SK-N-SH (cell line): ENCODE measurements around the gene CRB2. TPM values are rescaled to one million over a fixed set of nuclear protein-coding genes. Genes with fewer than 3 reads are reported as not detected.

Experiments
- CTCF ChIA-PET: fragments of 300-600, 350-600 bp; formaldehyde crosslinking; extraction: SDS; loops from one replicate; lab custom pipeline; 2021; lab: Yijun Ruan, JAX
- POLR2A ChIA-PET: fragments of 350-600 bp; sonication (Branson Sonifier 250); formaldehyde crosslinking; extraction: SDS; loops from one replicate; lab custom pipeline; 2020; ENCODE audit warnings: antibody characterized with exemption, inconsistent platforms; lab: Yijun Ruan, JAX
- DNase-seq: peaks from one replicate; pipeline ENCODE4 v3.0.0; 2012
- H2AFZ ChIP-seq: fragments of 200-600 bp; sonication (generic); 2 replicates; pipeline ENCODE4 v1.8.1; 2016; ENCODE audit warnings: antibody characterized with exemption, mild to moderate bottlenecking, low read depth
- H3F3A ChIP-seq: fragments of 200-600 bp; sonication (generic); replicated peaks from 2 replicates; pipeline ENCODE3; 2016; ENCODE audit warnings: antibody characterized with exemption, mild to moderate bottlenecking; ENCODE audit not compliant: insufficient read depth
- H3K27ac ChIP-seq, 2 experiments: fragments of 200-500 bp in 1 of 2; fragments of 200-600 bp in 1 of 2; sonication (Bioruptor generic) in 1 of 2; sonication (generic), shearing (Covaris generic) in 1 of 2; 2 replicates each; pipeline versions ENCODE4 v1.5.1 to v1.6.1; 2014 to 2016; ENCODE audit warnings: low read depth in 2 of 2, inconsistent platforms in 1 of 2, low read length in 1 of 2, mild to moderate bottlenecking in 1 of 2, mixed read lengths in 1 of 2
- H3K27me3 ChIP-seq: fragments of 200-600 bp; sonication (generic), shearing (Covaris generic); 2 replicates; pipeline ENCODE4 v1.6.1; 2016; ENCODE audit warnings: mixed run types; ENCODE audit not compliant: insufficient read depth
- H3K36me3 ChIP-seq, 2 experiments: fragments of 200-500 bp in 1 of 2; fragments of 200-600 bp in 1 of 2; sonication (Bioruptor generic) in 1 of 2; sonication (generic) in 1 of 2; replicated peaks in 1 of 2; 2 replicates each; pipeline versions ENCODE3 to v1.5.1; 2014 to 2016; ENCODE audit warnings: low read length in 1 of 2, mild to moderate bottlenecking in 1 of 2; ENCODE audit not compliant: insufficient read depth in 2 of 2, control insufficient read depth in 1 of 2
- H3K4me1 ChIP-seq, 2 experiments: fragments of 200-500 bp in 1 of 2; fragments of 200-600 bp in 1 of 2; sonication (Bioruptor generic) in 1 of 2; sonication (generic), shearing (Covaris generic) in 1 of 2; 2 replicates each; pipeline versions ENCODE4 v1.5.1 to v1.6.1; 2014 to 2016; ENCODE audit warnings: low read depth in 1 of 2, low read length in 1 of 2, mixed run types in 1 of 2; ENCODE audit not compliant: insufficient read depth in 2 of 2, control insufficient read depth in 1 of 2
- H3K4me2 ChIP-seq: fragments of 200-600 bp; sonication (generic), shearing (Covaris generic); 2 replicates; pipeline ENCODE4 v1.6.1; 2017; ENCODE audit warnings: mixed run types
- H3K4me3 ChIP-seq, 2 experiments: fragments of 200-500 bp in 1 of 2; fragments of 200-600 bp in 1 of 2; sonication (Bioruptor generic) in 1 of 2; sonication (generic), shearing (Covaris generic) in 1 of 2; 2 replicates each; pipeline versions ENCODE4 v1.5.1 to v1.8.1; 2014 to 2016; ENCODE audit warnings: low read depth in 2 of 2, inconsistent platforms in 1 of 2, low read length in 1 of 2, mild to moderate bottlenecking in 1 of 2, mixed read lengths in 1 of 2, moderate library complexity in 1 of 2
- H3K79me2 ChIP-seq: fragments of 200-600 bp; sonication (generic); 2 replicates; pipeline ENCODE4 v1.8.1; 2017; ENCODE audit warnings: mild to moderate bottlenecking; ENCODE audit not compliant: insufficient read depth
- H3K9ac ChIP-seq: fragments of 200-600 bp; sonication (generic); 2 replicates; pipeline ENCODE4 v1.6.1; 2017; ENCODE audit warnings: mixed run types
- H3K9me2 ChIP-seq: fragments of 200-600 bp; sonication (generic); 2 replicates; pipeline ENCODE4 v1.6.1; 2017; ENCODE audit warnings: mixed run types
- H3K9me3 ChIP-seq: fragments of 200-600 bp; sonication (generic); 2 replicates; pipeline ENCODE4 v1.6.1; 2017; ENCODE audit warnings: mixed run types, mild to moderate bottlenecking, moderate library complexity
- H4K20me1 ChIP-seq: fragments of 200-600 bp; sonication (generic); 2 replicates; pipeline ENCODE4 v1.6.1; 2017; ENCODE audit warnings: mild to moderate bottlenecking, mixed run types; ENCODE audit not compliant: insufficient read depth
- EP300 ChIP-seq, 2 experiments: IDR thresholded peaks; 2 replicates each; pipeline versions ENCODE4 v1.4.0 to v1.6.1; 2012; ENCODE audit warnings: borderline replicate concordance in 1 of 2, low read depth in 1 of 2, low read length in 1 of 2
- FOXJ3 ChIP-seq: sonication (generic); formaldehyde crosslinking; IDR thresholded peaks from 2 replicates; pipeline ENCODE4 v1.5.1; 2020; ENCODE audit warnings: mild to moderate bottlenecking, missing genetic modification reagents
- FOXM1 ChIP-seq: IDR thresholded peaks from 2 replicates; pipeline ENCODE4 v1.4.0; 2012; ENCODE audit warnings: low read depth, mild to moderate bottlenecking
- GABPA ChIP-seq: IDR thresholded peaks from 2 replicates; pipeline ENCODE4 v1.4.0; 2012; ENCODE audit warnings: low read depth, mild to moderate bottlenecking
- GATA2 ChIP-seq: sonication (generic); formaldehyde crosslinking; IDR thresholded peaks from 2 replicates; pipeline ENCODE4 v1.5.0; 2020; ENCODE audit warnings: mild to moderate bottlenecking, missing genetic modification reagents
- IRF3 ChIP-seq: fragments of 150-350 bp; IDR thresholded peaks from 2 replicates; pipeline ENCODE4 v1.6.1; 2016; ENCODE audit warnings: mild to moderate bottlenecking, low read depth, low read length
- JUND ChIP-seq: IDR thresholded peaks from 2 replicates; pipeline ENCODE4 v1.4.0; 2012
- MAX ChIP-seq: IDR thresholded peaks from 2 replicates; pipeline ENCODE4 v1.4.0; 2012; ENCODE audit warnings: low read depth
- MXI1 ChIP-seq: IDR thresholded peaks from 2 replicates; pipeline ENCODE4 v1.6.1; 2012; ENCODE audit warnings: mild to moderate bottlenecking, low read depth, low read length, improper control_type of control experiment
- NFIC ChIP-seq: IDR thresholded peaks from 2 replicates; pipeline ENCODE4 v1.4.0; 2012; ENCODE audit warnings: borderline replicate concordance
- NRF1 ChIP-seq: IDR thresholded peaks from 2 replicates; pipeline ENCODE4 v1.6.1; 2012; ENCODE audit warnings: low read depth, mild to moderate bottlenecking, low read length
- RAD21 ChIP-seq: IDR thresholded peaks from 2 replicates; pipeline ENCODE4 v1.6.1; 2012; ENCODE audit warnings: mild to moderate bottlenecking, low read length
- RCOR1 ChIP-seq: fragments of 150-350 bp; IDR thresholded peaks from 2 replicates; pipeline ENCODE4 v1.6.1; 2017; ENCODE audit warnings: antibody characterized with exemption, low read length
- REST ChIP-seq: IDR thresholded peaks from 2 replicates; pipeline ENCODE4 v1.6.1; 2012; ENCODE audit warnings: mild to moderate bottlenecking, low read depth, low read length, moderate library complexity
- RFX5 ChIP-seq: IDR thresholded peaks from 2 replicates; pipeline ENCODE4 v1.6.1; 2012; ENCODE audit warnings: mild to moderate bottlenecking, improper control_type of control experiment, low read length
- RXRA ChIP-seq: IDR thresholded peaks from 2 replicates; pipeline ENCODE4 v1.4.0; 2012; ENCODE audit warnings: low read depth, mild to moderate bottlenecking, borderline replicate concordance
- SMC3 ChIP-seq: IDR thresholded peaks from 2 replicates; pipeline ENCODE4 v1.6.1; 2012; ENCODE audit warnings: low read depth, low read length, improper control_type of control experiment
- TAF1 ChIP-seq: IDR thresholded peaks from 2 replicates; pipeline ENCODE4 v1.6.1; 2012; ENCODE audit warnings: low read depth, mild to moderate bottlenecking, low read length, moderate library complexity, borderline replicate concordance
- YY1 ChIP-seq: IDR thresholded peaks from 2 replicates; pipeline ENCODE4 v1.4.0; 2012; ENCODE audit warnings: low read depth, mild to moderate bottlenecking
- ZBTB33 ChIP-seq: IDR thresholded peaks from 2 replicates; pipeline ENCODE4 v1.4.0; 2012; ENCODE audit warnings: low read depth, borderline replicate concordance
- WGBS: methylation state at CpG from one replicate; pipeline ENCODE4 v1.1.6; 2017; ENCODE audit warnings: low lambda C conversion rate; 5-methylcytosine and 5-hydroxymethylcytosine counted together
- polyA plus RNA-seq, 3 experiments: library from polyadenylated mRNA; depleted of rRNA; stranded (reverse); fragments of >200 nt; gene quantifications; 2 replicates each; pipeline ENCODE4 v1.2.3, GENCODE V29; 2012

Gene CRB2
- polyA plus RNA-seq, 1 of the 3 experiments (the other 2 are of a cell fraction): not detected

GRCh38 chr9:123373946-123374345 lies 17.9 kb downstream of the CRB2 start:
- Histone ChIP-seq H3K9me2 (no peaks in the 10 kb centered on the region), H3K9me3 (no peaks in the 10 kb centered on the region), H3K27ac (no peak overlapping the region), H3K27me3 (peaks cover 51% of the 10 kb centered on the region), H3K4me1 (peaks cover 0 to 30% of the 10 kb centered on the region in 2 experiments; a peak in 1 of 4 replicates), H4K20me1 (no peaks in the 10 kb centered on the region), H3K4me3 (no peak overlapping the region; a peak in 1 of 4 replicates), H3K79me2 (no peaks in the 10 kb centered on the region), H3K36me3 (no peaks in the 10 kb centered on the region), H3K9ac (no peak overlapping the region), H3K4me2 (no peak overlapping the region), H3F3A (no peaks in the 10 kb centered on the region), H2AFZ (no peak overlapping the region)
- CTCF ChIA-PET: interaction anchor here (0.9 to 20.5 kb wide), 3 partner anchors 12 to 26 kb away, joined by 4 to 331 read pairs (median 26); partner anchors contain the start of gene CRB2
- WGBS: 0% methylated on average over 5 of the region's 10 CpGs
- POLR2A ChIA-PET: no interaction called here
- no peak for TF ChIP-seq NFIC
- no peak for TF ChIP-seq GABPA
- TF ChIP-seq GATA2 (CRISPR knock-in tag): peak; percentile 82
- no peak for TF ChIP-seq MAX
- no peak for TF ChIP-seq IRF3
- TF ChIP-seq RCOR1: peak; percentile 62; the same call in 1 of the 2 replicates
- no peak for TF ChIP-seq RXRA
- peak in 1 of 2 experiments; percentile 54; a peak in 1 of 4 replicates for TF ChIP-seq EP300 (IDR thresholded peaks at IDR 0.05; ENCODE audit: borderline replicate concordance in 1 of 2, low read depth in 1 of 2, low read length in 1 of 2)
- TF ChIP-seq MXI1: no peak
- peak; percentile 93 for DNase-seq

- peaks cover 40% of the 10 kb centered on the region for H3K27me3 ChIP-seq
- H3K79me2 ChIP-seq: no peaks in the 10 kb centered on the region
- H3K9me3 ChIP-seq: no peaks in the 10 kb centered on the region
- H4K20me1 ChIP-seq: no peaks in the 10 kb centered on the region
- ChIA-PET POLR2A (no interaction called here), CTCF (interaction anchor here (1.0 to 20.5 kb wide), 4 partner anchors 10 to 25 kb away, joined by 4 to 331 read pairs (median 16); partner anchors contain the start of gene CRB2)
- H3K4me1 ChIP-seq: peaks cover 0 to 30% of the 10 kb centered on the region in 2 experiments; a peak in 1 of 4 replicates
- H3K9me2 ChIP-seq: no peaks in the 10 kb centered on the region
- H3K9ac ChIP-seq: no peak overlapping the region
- no peak overlapping the region for H3K27ac ChIP-seq
- no peak overlapping the region for H3K4me3 ChIP-seq
- no peak overlapping the region for H3K4me2 ChIP-seq
- DNase-seq: no peak
- H2AFZ ChIP-seq: no peak overlapping the region
- H3K36me3 ChIP-seq: no peaks in the 10 kb centered on the region
- H3F3A ChIP-seq: no peaks in the 10 kb centered on the region
- 71% methylated on average over 10 of the region's 14 CpGs for WGBS
- no peak for TF ChIP-seq EP300 (IDR thresholded peaks at IDR 0.05; ENCODE audit: borderline replicate concordance in 1 of 2, low read depth in 1 of 2, low read length in 1 of 2)
- no peak for TF ChIP-seq RXRA
- TF ChIP-seq FOXM1: no peak
- no peak for TF ChIP-seq FOXJ3
- TF ChIP-seq JUND: no peak
- no peak for TF ChIP-seq NRF1
- no peak for TF ChIP-seq RFX5
- TF ChIP-seq TAF1: no peak
- no peak for TF ChIP-seq SMC3
- no peak for TF ChIP-seq NFIC
- TF ChIP-seq RCOR1: no peak
- TF ChIP-seq RAD21: no peak
- TF ChIP-seq ZBTB33: no peak
- TF ChIP-seq REST: no peak
- TF ChIP-seq YY1: no peak
Observed at GRCh38 chr9:123375469-123376132, 19.6 kb downstream of the CRB2 start.
